Gastroesophageal sphincter (tissue), 3 donors: ENCODE data around the gene DENND5B.

ENCODE experiments used
- CTCF ChIP-seq, 4 experiments: fragments of 200-600 bp in 2 of 4; fragments of 450-650 bp in 2 of 4; sonication (generic) in 1 of 4; IDR thresholded peaks; one replicate each; pipeline ENCODE4 v1.5.1; 2017 to 2019; ENCODE audit warnings: antibody characterized with exemption in 4 of 4, mild to moderate bottlenecking in 2 of 4, moderate library complexity in 2 of 4
- EP300 ChIP-seq: sonication (generic); formaldehyde crosslinking; IDR thresholded peaks from one replicate; pipeline ENCODE4 v1.6.1; 2017; ENCODE audit warnings: antibody characterized with exemption, mild to moderate bottlenecking

GRCh38 chr12:31366104-31366621 lies 224.8 kb downstream of the DENND5B start:
- no peak for TF ChIP-seq CTCF (IDR thresholded peaks at IDR 0.05)
- no peak for TF ChIP-seq EP300
